GM10847 (cell line): Measurements from ENCODE around the gene KIF5A.

ENCODE experiments used
- POLR2A ChIP-seq: IDR thresholded peaks from 2 replicates; pipeline ENCODE4 v1.6.1; 2011; ENCODE audit not compliant: insufficient read length; ENCODE audit errors: extremely low read depth

Gene KIF5A

DNA sequence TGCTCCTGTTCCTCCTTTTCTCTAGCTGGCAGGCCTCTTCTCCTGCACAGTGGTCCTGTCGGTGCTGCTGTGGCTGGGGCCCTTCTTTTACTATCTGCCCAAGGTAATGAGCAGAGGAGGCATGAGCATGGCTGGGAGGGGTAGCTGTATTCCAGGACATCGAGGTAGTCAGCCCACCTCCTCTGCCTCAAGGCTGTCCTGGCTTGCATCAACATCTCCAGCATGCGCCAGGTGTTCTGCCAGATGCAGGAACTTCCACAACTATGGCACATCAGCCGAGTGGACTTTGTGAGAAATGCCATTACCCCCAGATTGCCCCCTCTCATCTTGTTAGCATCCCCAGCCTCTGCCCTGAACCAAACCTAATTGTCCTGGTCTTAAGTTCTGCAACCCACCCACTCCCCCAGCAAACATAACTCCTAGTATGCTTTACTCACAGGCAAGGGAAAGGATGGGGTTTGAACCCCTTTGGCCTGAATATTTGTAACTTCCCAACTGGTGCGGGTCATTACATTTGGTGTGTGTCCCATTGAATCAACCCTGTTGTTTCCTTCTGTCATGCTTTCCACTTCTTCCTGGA, 74.1 kb downstream of the KIF5A start:
- no peak for TF ChIP-seq POLR2A

DNA sequence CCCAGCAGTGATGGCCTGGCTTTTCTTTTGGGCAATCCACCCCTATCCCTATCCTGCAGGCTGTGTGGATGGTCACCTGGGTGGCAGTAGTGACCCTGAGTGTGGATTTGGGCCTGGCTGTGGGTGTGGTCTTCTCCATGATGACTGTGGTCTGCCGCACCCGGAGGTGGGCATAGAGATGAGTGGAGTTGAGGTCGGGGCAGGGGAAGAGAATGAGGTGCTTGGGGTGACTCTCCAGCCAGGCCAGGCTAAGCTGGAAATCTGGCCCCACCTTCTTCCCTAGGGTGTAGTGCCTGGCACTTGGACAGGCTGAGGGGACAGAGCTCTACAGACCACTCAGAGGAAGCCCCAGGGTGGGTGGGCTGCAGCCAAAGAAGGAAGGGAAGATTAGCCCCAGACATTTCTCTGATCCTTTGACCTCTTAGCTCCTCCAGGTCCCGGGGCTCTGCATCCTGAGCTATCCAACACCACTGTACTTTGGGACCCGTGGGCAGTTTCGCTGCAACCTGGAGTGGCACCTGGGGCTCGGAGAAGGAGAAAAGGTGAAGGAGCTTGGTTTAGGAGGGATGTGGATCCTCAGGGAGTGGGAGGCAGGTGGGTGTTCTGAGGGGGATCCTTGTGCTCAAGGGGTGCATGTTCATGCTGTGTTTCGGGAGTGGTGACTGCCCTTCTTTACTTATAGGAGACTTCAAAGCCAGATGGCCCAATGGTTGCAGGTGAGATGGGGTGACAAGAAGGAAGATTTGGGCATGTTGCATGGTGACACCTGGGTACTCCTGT, 74.8 kb downstream of the KIF5A start:
- no peak for TF ChIP-seq POLR2A

DNA sequence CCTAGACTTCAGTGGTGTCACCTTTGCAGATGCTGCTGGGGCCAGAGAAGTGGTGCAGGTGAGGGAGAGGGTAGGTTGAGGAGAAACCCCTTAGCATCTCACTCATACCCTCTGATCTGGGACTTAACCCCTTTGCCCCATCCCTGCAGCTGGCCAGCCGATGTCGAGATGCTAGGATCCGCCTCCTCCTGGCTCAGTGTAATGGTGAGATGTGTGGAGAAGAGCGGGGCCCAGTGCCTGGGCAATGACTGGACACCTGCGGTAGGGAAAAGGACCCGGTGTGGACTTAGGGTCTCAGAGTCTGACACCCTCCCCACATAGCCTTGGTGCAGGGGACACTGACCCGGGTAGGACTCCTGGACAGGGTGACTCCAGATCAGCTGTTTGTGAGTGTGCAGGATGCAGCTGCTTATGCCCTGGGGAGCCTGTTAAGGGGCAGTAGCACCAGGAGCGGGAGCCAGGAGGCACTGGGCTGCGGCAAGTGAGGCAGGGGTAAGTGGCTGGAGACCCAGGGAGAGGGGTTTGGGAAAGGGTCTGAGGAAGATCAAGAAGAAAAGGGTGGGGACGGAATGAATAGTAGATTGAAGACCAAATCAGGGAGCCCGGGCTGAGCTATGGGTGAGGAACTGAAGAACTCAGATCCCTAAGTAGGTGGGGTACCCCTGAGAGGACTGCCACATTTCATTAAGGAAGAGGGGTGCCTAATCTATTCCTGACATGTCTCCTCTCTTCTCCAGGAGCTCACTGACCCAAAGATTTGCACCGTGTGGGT, 75.6 kb downstream of the KIF5A start:
- TF ChIP-seq POLR2A = no peak

DNA sequence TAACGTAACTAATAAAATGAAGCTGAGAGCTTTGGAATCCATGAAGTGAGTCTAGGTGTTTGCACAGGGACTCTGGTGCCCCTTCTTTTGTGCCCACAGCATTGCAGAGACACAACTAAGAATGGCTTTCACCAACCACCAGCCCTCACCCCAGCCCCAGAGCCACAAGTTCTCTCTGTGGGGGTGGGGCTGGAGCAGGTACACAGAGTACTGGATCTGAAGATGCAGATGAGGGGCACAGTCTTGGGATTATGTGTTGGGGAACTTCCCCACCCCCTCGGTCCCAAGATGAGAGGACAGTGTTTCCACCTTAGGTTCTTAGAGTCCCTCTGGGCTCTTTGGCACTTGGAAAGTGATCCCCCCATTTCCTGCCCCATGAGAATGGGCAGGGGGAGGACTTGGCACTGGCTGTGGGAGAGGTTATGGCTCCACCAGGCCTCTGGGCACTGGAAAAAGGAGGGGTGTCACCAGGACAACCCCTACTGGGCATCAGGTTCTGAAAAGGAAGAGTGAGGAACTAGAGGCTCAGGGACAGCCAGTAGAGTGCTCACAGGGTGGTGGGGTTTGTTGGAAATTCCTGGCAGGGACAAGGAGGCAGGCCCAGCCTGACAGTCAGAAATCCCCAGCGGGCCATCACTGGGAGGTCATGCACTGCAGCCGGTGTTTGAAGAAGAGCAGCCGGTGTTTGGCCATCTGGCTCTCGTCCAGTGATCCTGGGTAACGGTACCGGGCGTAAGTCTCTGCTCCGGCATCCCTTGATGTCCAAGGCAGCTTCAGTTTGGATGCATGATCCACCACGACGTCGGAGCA, 76.5 kb downstream of the KIF5A start:
- no peak for TF ChIP-seq POLR2A

DNA sequence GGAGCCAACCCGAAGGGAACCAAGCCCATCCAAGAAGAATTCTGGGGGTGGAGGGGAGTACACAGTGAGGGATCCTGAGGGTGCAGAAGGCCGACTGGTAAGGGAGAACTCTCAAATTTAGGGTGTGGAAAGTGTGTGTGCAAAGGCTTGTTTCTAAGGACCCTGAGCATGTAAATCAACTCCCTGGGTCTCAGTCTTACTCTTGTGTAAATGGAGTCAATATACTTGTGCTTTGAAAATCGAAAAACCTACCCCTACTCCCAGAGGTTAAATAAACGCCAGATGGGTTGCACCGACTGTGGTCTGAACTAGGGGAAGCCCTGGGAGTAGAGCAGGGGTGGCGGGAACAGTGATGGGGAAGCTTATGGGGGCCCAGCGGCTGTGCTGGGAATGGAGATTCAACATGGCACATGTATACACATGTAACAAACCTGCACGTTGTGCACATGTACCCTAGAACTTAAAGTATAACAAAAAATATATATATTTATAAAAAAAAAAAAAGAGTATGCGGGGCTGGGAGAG, 77.1 kb downstream of the KIF5A start:
- TF ChIP-seq POLR2A = no peak

DNA sequence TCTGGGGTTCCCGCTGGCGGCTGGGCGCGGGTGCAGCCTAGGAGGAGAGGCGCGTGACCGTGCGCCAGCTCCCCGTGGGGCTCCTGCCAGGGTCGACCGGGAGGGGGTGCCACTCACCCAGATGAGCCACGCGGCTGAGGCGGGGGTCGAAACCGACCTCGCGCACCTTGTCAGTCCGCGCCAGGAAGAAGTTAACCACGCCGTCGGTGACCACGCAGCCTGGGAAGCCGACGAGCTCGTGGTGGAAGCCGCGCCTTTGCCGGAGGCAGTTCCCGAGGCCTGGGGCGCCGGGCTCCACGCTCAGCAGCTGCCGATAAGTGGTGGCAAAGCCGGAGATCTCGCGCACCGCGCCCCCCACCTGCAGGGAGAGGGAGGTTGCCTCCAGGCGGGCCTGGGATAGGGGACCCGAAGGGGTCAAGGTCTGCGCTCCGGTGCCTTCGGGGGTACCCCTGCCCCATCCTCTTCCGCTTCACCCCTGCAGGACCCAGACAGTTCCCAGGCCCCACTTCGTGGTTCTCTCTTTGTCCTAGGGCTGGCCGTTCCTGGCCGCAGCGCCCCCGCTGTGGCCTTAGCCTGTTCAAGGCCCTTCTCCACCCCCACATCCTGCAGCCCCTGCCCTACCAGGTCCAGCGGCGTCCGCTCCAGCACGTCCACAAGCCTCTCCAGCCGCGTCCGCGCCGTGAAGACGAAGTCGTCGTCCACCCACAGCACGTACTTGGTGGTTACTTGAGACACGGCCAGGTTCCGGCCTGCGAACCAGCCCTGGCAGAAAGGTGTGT, 77.8 kb downstream of the KIF5A start:
- no peak for TF ChIP-seq POLR2A

DNA sequence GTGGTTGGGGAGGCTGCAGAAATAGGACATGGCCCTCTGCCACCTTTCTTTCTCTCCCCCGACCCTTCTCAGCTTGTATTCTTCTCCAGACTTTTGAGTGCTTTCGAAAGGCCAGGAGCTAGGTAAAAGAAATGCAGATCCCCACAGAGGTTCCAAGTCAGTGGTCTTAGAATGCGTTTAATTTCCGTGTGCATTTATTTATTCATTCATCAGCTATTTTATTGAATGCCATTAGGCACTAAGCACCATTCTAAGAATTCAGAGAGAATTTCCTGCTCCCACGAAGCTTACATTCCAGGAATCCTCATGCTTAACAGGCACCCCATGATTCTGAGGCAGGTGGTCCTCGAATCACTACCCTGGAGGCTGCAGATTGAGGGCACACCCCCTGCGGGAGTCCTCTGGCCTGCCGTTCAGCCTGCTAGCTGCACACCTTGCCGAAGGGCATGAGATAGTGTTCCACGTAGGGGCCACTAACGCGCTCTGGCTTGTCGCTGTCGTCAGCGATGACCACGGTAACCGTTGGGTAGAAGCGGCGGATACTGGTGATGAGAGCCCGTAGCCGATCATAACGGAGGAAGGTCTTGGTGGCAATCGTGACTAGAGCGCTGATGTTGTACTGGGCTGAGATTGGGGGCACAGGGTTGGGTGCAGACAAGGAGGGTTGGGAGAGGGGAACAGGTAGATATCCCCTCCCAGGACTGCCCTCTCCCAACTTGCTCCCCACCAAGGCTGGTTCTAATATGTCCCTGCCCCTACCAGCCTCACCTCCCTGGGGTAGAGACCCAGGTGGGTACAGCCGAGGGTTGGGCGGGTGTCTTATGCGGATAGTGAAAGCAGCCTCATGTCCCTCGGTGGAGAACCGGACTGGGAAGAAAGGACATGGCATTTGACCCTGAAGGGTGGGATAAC, 78.7 kb downstream of the KIF5A start:
- no peak for TF ChIP-seq POLR2A

DNA sequence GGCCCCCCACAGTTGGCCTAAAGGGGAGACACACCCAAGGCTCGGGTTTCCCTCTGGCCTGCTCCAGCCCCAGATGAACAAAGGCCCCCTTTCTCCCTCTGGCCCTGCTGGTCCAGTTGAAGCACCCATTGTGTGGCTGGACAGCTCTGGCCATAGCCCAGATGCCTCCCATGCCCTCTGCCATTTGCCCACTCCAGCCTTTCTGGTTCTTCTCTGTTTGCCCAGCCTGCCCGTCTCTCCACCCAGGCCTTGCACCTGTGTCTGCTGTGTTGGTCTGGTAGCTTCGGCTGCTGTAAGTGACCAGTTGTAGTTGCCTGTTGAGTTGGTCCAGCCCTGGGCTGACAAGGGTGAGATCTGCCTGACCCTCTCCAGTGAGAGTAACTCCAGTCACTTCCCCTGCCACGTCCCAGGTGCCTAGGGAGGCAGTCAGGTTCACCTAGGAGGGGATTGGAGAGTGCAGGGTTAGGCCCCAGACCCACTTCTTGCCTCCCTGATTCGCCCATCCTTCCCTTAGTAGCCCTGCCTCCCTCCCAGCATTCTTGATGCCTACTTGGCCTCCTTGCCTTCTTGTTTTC, 80.1 kb downstream of the KIF5A start:
- no peak for TF ChIP-seq POLR2A

DNA sequence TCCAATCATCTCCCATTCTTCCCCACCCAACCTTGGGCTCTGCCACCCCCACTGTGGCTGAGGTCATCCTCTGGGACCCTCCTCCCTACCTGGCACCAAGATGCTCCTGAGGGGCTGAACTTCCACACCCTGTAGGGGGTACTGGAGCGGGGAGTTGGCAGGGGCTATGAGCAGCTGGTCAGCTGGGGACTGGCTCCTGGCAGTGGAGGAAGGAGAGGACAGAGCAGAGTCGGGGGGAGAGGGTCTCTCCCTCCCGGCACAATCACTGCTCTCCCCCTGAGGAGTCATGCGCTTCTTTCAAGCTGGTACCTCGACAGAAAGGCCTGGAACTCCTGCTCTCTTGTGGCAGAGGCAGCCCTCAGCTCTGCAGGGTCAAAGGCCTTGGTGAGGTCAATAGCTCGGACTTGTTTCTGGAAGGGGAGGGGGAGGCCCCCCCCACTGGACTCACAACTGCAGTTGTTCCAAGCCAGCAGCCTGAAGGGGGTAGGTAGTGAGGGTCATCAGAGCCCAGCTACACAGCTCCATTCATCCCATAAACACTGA, 81.1 kb downstream of the KIF5A start:
- no peak for TF ChIP-seq POLR2A

DNA sequence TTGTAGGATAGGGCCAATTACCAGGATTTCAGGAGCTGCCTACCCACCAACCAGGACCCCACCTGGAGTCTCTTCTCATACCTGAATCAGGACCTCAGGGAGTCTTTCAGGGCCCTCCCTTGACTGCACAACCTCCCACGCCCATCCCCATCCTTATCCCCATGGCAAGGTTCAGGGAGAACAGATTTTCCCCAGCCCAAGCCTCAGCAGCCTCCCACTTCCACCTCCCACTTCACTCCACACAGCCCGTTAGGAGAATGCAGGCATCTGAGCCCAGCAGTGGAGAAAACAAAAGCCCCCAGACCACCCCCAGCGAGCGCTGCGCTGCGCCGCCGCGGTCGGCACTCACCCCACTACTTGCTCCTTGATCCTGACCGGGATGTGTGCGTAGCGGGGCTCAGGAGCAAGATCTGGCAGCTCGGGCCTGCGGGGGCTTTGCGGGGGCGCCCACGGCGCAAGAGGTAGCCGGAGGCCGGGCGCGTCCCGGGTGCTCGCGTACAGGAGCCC, 81.8 kb downstream of the KIF5A start:
- no peak for TF ChIP-seq POLR2A

DNA sequence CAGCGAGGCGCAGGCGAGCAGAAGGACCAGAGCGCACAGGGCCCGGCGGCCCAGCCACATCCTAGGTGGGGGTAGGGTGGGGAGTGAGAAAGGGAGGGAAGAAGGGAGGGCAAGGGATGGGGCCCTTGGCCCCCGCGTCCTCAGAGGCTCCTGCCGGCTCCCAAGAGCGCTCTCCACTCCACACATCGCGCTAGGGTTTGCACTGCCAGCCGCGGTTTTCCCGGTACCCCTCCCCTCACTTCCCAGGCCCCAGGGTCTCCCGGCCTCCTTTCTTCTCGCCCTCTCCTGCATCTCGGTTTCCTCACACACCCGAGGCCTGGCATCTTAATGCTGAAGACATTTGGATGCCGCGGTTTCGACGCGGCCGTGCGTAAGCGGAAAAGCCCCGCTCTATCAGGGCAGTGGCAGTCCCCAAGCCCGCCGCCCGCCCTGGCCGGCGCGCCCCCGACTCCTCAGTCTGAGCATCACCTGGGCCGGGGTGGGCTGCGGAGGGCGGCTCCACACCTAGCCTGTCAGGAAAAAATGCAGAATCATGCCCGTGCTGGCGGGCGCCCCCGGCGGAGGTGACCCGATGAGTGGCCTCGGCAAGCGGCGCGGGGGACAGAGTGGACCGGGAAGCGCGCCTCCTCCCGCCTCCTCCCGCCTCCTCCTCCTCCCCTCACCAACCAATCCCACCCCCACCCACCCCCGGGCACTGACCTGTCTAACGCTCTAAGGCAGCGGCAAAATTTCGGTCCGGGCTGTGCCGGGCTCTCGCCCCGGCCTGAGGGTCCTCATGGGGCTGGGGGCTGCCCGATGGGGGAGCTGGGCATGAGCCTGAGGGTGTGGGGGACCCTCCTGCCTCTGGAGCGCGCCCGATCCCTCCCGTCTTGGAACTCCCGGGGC, 82.5 kb downstream of the KIF5A start:
- no peak for TF ChIP-seq POLR2A
